Loucy (cell line): ENCODE measurements around the gene NKAIN2.

ENCODE experiments used
- CTCF ChIP-seq: fragments of 200-600 bp; sonication (generic); conservative IDR thresholded peaks from 2 replicates; pipeline ENCODE4 v1.5.1; 2014; ENCODE audit warnings: mild to moderate bottlenecking, antibody characterized with exemption, low read length
- EZH2phosphoT487 ChIP-seq: fragments of 200-600 bp; IDR thresholded peaks from 2 replicates; pipeline ENCODE4 v1.6.1; 2018; ENCODE audit warnings: antibody characterized with exemption, mild to moderate bottlenecking, moderate library complexity, borderline replicate concordance

DNA sequence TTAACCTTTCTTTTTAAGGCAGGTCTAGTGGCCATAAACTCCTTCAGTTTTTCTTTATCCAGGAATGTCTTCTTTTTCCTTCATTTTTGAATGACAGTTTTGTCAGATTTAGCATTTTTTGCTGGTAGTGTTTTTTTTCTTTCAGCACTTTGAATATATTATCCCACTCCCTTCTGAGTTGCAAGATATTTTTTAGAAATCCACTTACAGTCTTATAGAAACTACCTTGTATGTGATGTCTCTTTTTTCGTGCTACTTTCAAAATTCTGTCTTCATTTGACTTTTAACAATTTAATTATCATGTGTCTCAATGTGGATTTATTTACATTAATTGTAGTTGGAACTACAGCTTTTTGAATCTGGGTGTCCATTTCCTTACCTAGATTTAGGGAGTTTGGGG lies 874.2 kb downstream of the NKAIN2 start:
- TF ChIP-seq CTCF, result no peak
- no peak for TF ChIP-seq EZH2phosphoT487
